AG04449 (cell line): Measurements from ENCODE around the gene RYR2.

ENCODE experiments used
- CTCF ChIA-PET: fragments of 350-600 bp; formaldehyde crosslinking; extraction: SDS; loops from one replicate; lab custom pipeline; 2021; ENCODE audit warnings: antibody characterized with exemption; lab: Yijun Ruan, JAX
- POLR2A ChIA-PET: fragments of 400-600, 350-600 bp; formaldehyde crosslinking; extraction: SDS; loops from one replicate; lab custom pipeline; 2020; ENCODE audit warnings: antibody characterized with exemption, inconsistent platforms; lab: Yijun Ruan, JAX
- DNase-seq: peaks from one replicate; pipeline ENCODE4 v3.0.0-alpha.2; 2010; ENCODE audit warnings: low read depth, low spot score
- H3K4me3 ChIP-seq: 2 replicates; pipeline ENCODE4 v1.5.1; 2011; ENCODE audit warnings: low read depth, mild to moderate bottlenecking, control low read depth, low read length
- CTCF ChIP-seq: IDR thresholded peaks from one replicate; pipeline ENCODE4 v1.5.1; 2011; ENCODE audit warnings: mild to moderate bottlenecking, moderate library complexity, low read length, control low read depth, inconsistent platforms; ENCODE audit not compliant: insufficient read depth; ENCODE audit errors: missing control alignments

RYR2 gene

GRCh38 chr1:237025358-237026074 is 16.5 kb upstream of the RYR2 start:
- POLR2A ChIA-PET, result no interaction called here
- TF ChIP-seq CTCF, result no peak
- DNase-seq, result no peak
- CTCF ChIA-PET, result no interaction called here
- no peak overlapping the region for H3K4me3 ChIP-seq

GRCh38 chr1:237029240-237029639 is 12.7 kb upstream of the RYR2 start:
- H3K4me3 ChIP-seq, result no peak overlapping the region
- no peak for DNase-seq
- CTCF ChIA-PET, result no interaction called here
- no peak for TF ChIP-seq CTCF
- POLR2A ChIA-PET, result no interaction called here

GRCh38 chr1:237029850-237030535 is 12.0 kb upstream of the RYR2 start:
- no peak for TF ChIP-seq CTCF
- DNase-seq, result no peak
- H3K4me3 ChIP-seq, result no peak overlapping the region
- POLR2A ChIA-PET, result no interaction called here
- CTCF ChIA-PET, result no interaction called here

- no peak for TF ChIP-seq CTCF
- H3K4me3 ChIP-seq, result no peak overlapping the region
- ChIA-PET POLR2A (no interaction called here), CTCF (no interaction called here)
- no peak for DNase-seq
Measured at GRCh38 chr1:237031480-237031879, 10.5 kb upstream of the RYR2 start.

- POLR2A ChIA-PET, result no interaction called here
- DNase-seq, result no peak
- no peak for TF ChIP-seq CTCF
Measured at GRCh38 chr1:237032029-237032428, 10.0 kb upstream of the RYR2 start.

GRCh38 chr1:237033061-237033460 is 8.9 kb upstream of the RYR2 start:
- ChIA-PET POLR2A (no interaction called here), CTCF (no interaction called here)
- no peak for DNase-seq
- H3K4me3 ChIP-seq, result no peak overlapping the region
- TF ChIP-seq CTCF, result no peak

More at GRCh38 chr1:237032029-237032428, 10.0 kb upstream of the RYR2 start:
- no peak overlapping the region for H3K4me3 ChIP-seq
- CTCF ChIA-PET, result no interaction called here
